Keratinocyte (primary cell): ENCODE results near the gene ZMYND8. TPM values are rescaled to one million over a fixed set of nuclear protein-coding genes. Genes with fewer than 3 reads are reported as not detected.
"Not testable (repeated sequence)": the region's sequence is repeated elsewhere in the genome, so short reads cannot be mapped to it uniquely, and the experiment has no call there.

Source experiments
- DNase-seq: peaks from one replicate; pipeline ENCODE4 v3.0.0-alpha.2; 2011; ENCODE audit warnings: low read depth, missing footprints, low spot score
- FAIRE-seq: peaks from 2 replicates; lab custom pipeline; 2011; peaks lifted over from hg19 to GRCh38; lab: Jason Lieb, UNC
- H2AFZ ChIP-seq: 2 replicates; pipeline ENCODE4 v1.6.0; 2012; ENCODE audit warnings: low read length, control low read depth, inconsistent platforms; ENCODE audit not compliant: control insufficient read depth
- H3K27ac ChIP-seq: 2 replicates; pipeline ENCODE4 v1.5.1; 2011; ENCODE audit warnings: low read length; ENCODE audit not compliant: control insufficient read depth, insufficient read depth
- H3K27me3 ChIP-seq: 3 replicates; pipeline ENCODE4 v1.6.0; 2011; ENCODE audit warnings: low read length; ENCODE audit not compliant: control insufficient read depth, insufficient read depth; ENCODE audit errors: extremely low read depth
- H3K36me3 ChIP-seq, 2 experiments: 2 replicates in 1 of 2; 3 replicates in 1 of 2; pipeline ENCODE4 v1.5.1; 2011; ENCODE audit warnings: low read length in 2 of 2, mild to moderate bottlenecking in 1 of 2; ENCODE audit not compliant: control insufficient read depth in 2 of 2, insufficient read depth in 2 of 2; ENCODE audit errors: extremely low read depth in 1 of 2
- H3K4me1 ChIP-seq: 3 replicates; pipeline ENCODE4 v1.5.1; 2011; ENCODE audit warnings: low read length; ENCODE audit not compliant: control insufficient read depth, insufficient read depth; ENCODE audit errors: extremely low read depth
- H3K4me2 ChIP-seq: 3 replicates; pipeline ENCODE4 v1.6.0; 2011; ENCODE audit warnings: low read depth, low read length; ENCODE audit not compliant: control insufficient read depth, insufficient read depth; ENCODE audit errors: extremely low read depth
- H3K4me3 ChIP-seq, 3 experiments: fragments of 200-600 bp in 1 of 3; sonication (generic) in 1 of 3; 2 replicates in 2 of 3; 3 replicates in 1 of 3; pipeline ENCODE4 v1.5.1; 2011 to 2016; ENCODE audit warnings: low read length in 3 of 3, mild to moderate bottlenecking in 3 of 3, control low read depth in 2 of 3, inconsistent platforms in 1 of 3, low read depth in 1 of 3, mixed read lengths in 1 of 3, mixed run types in 1 of 3, moderate library complexity in 1 of 3; ENCODE audit not compliant: control insufficient read depth in 2 of 3, insufficient read depth in 2 of 3; ENCODE audit errors: extremely low read depth in 1 of 3
- H3K79me2 ChIP-seq: 2 replicates; pipeline ENCODE4 v1.6.0; 2012; ENCODE audit warnings: low read length; ENCODE audit not compliant: control insufficient read depth, insufficient read depth
- H3K9ac ChIP-seq: 3 replicates; pipeline ENCODE4 v1.6.0; 2011; ENCODE audit warnings: low read length; ENCODE audit not compliant: control insufficient read depth, insufficient read depth; ENCODE audit errors: extremely low read depth
- H3K9me1 ChIP-seq: 3 replicates; pipeline ENCODE4 v1.6.0; 2011; ENCODE audit warnings: low read length; ENCODE audit not compliant: control insufficient read depth, insufficient read depth; ENCODE audit errors: extremely low read depth
- H3K9me3 ChIP-seq: 2 replicates; pipeline ENCODE4 v1.5.1; 2012; ENCODE audit warnings: low read depth, low read length; ENCODE audit not compliant: control insufficient read depth
- H4K20me1 ChIP-seq: 3 replicates; pipeline ENCODE4 v1.6.0; 2011; ENCODE audit warnings: low read length; ENCODE audit not compliant: control insufficient read depth, insufficient read depth; ENCODE audit errors: extremely low read depth
- CTCF ChIP-seq, 3 experiments: IDR thresholded peaks in 1 of 3; conservative IDR thresholded peaks in 1 of 3; optimal IDR thresholded peaks in 1 of 3; 2 replicates in 2 of 3; 3 replicates in 1 of 3; pipeline versions ENCODE3 to v1.5.1; 2011; ENCODE audit warnings: low read length in 3 of 3, mild to moderate bottlenecking in 3 of 3, moderate library complexity in 2 of 3, control low read depth in 1 of 3, inconsistent platforms in 1 of 3; ENCODE audit not compliant: insufficient read depth in 2 of 3; ENCODE audit errors: extremely low read depth in 1 of 3
- EZH2 ChIP-seq: IDR thresholded peaks from one replicate; pipeline ENCODE4 v1.6.1; 2012; ENCODE audit warnings: inconsistent platforms, mild to moderate bottlenecking, low read length, moderate library complexity
- dilution Hi-C: fragments of 300-500 bp; cut with MboI; formaldehyde crosslinking; loops from one replicate; pipeline ENCODE4 v1.7.0; 2020; ENCODE audit warnings: low sequenced_read_pairs; ENCODE audit not compliant: extremely low pct_ligation_motif_present
- polyA plus RNA-seq, 5 experiments: library from polyadenylated mRNA; depleted of rRNA in 3 of 5; stranded (reverse) in 3 of 5; stranded (forward) in 1 of 5; unstranded in 1 of 5; fragments of >200 nt; gene quantifications; 1 replicate in 1 of 5; 2 replicates in 3 of 5; 3 replicates in 1 of 5; pipeline versions ENCODE4 v1.2.1 to v1.2.3, GENCODE V29; 2011 to 2012; ENCODE audit warnings: missing spikeins in 2 of 5, low read depth in 1 of 5, low replicate concordance in 1 of 5

ZMYND8 gene
- polyA plus RNA-seq, 1 donor (not counting 4 experiments of a cell fraction or from before 2014, with no cell fraction given): 39.8 TPM

GRCh38 chr20:47243003-47243402 lies 113.5 kb downstream of the ZMYND8 start:
- Histone ChIP-seq H3K79me2 (peaks cover 20% of the 10 kb centered on the region), H3K27me3 (no peaks in the 10 kb centered on the region), H3K4me2 (no peak overlapping the region), H3K36me3 (peaks cover 30 to 38% of the 10 kb centered on the region in 2 experiments), H3K27ac (no peak overlapping the region), H3K9ac (no peak overlapping the region), H3K9me3 (no peaks in the 10 kb centered on the region), H2AFZ (no peak overlapping the region), H3K4me3 (no peak overlapping the region), H3K4me1 (no peaks in the 10 kb centered on the region), H3K9me1 (peaks cover 2% of the 10 kb centered on the region), H4K20me1 (peaks cover 8% of the 10 kb centered on the region)
- dilution Hi-C loops: no loop called here
- TF ChIP-seq CTCF (optimal IDR thresholded peaks at IDR 0.05 in 1 of 3, IDR thresholded peaks at IDR 0.05 in 1 of 3, conservative IDR thresholded peaks at IDR 0.05 in 1 of 3; ENCODE audit: extremely low read depth in 1 of 3, insufficient read depth in 2 of 3, low read length in 3 of 3) (no peak), EZH2 (no peak)
- no peak for DNase-seq
- no peak for FAIRE-seq

- Histone ChIP-seq H3K4me3 (no peak overlapping the region), H2AFZ (no peak overlapping the region), H3K27me3 (no peaks in the 10 kb centered on the region), H3K9ac (no peak overlapping the region), H3K27ac (no peak overlapping the region), H3K4me1 (no peaks in the 10 kb centered on the region), H4K20me1 (peaks cover 8% of the 10 kb centered on the region), H3K9me1 (peaks cover 2% of the 10 kb centered on the region), H3K4me2 (no peak overlapping the region), H3K79me2 (peaks cover 21% of the 10 kb centered on the region), H3K9me3 (no peaks in the 10 kb centered on the region), H3K36me3 (peaks cover 24 to 46% of the 10 kb centered on the region in 2 experiments)
- FAIRE-seq (no peak), DNase-seq (no peak)
- TF ChIP-seq EZH2 (no peak), CTCF (optimal IDR thresholded peaks at IDR 0.05 in 1 of 3, IDR thresholded peaks at IDR 0.05 in 1 of 3, conservative IDR thresholded peaks at IDR 0.05 in 1 of 3; ENCODE audit: extremely low read depth in 1 of 3, insufficient read depth in 2 of 3, low read length in 3 of 3) (no peak)
- dilution Hi-C loops: no loop called here
Observed at GRCh38 chr20:47241345-47241781, 115.1 kb downstream of the ZMYND8 start.

GRCh38 chr20:47240096-47240495 lies 116.4 kb downstream of the ZMYND8 start:
- H3K4me2 ChIP-seq, DNase-seq, H3K27me3 ChIP-seq, FAIRE-seq, H4K20me1 ChIP-seq, dilution Hi-C loops, H3K4me3 ChIP-seq, H2AFZ ChIP-seq, H3K9me1 ChIP-seq, H3K9ac ChIP-seq, H3K9me3 ChIP-seq, H3K27ac ChIP-seq, H3K4me1 ChIP-seq: not testable (repeated sequence)
- Histone ChIP-seq H3K36me3 (peaks cover 31 to 48% of the 10 kb centered on the region in 2 experiments), H3K79me2 (peaks cover 25% of the 10 kb centered on the region)
